Measurements from ENCODE around the gene MRAS.

MRAS gene

DNA sequence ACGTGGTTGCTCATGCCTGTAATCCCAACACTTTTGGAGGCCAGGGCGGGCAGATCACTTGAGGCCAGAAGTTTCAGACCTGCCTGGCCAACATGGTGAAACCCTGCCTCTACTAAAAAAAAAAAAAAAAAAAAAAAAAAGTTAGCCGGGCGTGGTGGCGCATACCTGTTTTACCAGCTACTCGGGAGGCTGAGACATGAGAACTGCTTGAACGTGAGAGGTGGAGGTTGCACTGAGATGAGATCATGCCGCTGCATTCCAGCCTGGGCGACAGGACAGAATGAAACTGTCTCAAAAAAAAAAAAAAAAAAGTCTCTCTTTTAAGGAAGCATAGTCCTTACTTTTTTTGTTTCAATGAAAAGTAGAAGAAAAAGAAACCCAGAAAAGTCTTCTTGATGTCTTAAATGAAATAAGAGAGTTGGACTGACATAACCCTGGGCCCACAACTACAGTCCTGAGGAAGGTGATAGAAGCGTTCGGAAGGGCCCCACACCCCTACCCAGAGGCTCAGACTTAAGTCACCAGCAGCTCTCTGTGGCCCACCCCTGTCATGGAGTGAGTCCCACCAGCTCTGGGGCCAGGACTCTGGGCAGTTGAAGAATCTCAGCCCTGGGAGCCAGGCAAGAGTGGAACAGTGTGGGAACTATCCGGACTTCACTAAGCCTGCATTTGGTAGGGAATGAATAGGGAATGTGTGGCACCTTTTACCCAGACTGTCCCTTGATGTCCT is 21.3 kb upstream of the MRAS start:
- Histone ChIP-seq H3K4me1 (ENCODE audit: control insufficient read depth, insufficient read depth, low read length, unreplicated experiment) (peaks cover 6% of the 10 kb centered on the region), H3K79me2 (ENCODE audit: control insufficient read depth, insufficient read depth, low read length, unreplicated experiment) (no peaks in the 10 kb centered on the region)

DNA sequence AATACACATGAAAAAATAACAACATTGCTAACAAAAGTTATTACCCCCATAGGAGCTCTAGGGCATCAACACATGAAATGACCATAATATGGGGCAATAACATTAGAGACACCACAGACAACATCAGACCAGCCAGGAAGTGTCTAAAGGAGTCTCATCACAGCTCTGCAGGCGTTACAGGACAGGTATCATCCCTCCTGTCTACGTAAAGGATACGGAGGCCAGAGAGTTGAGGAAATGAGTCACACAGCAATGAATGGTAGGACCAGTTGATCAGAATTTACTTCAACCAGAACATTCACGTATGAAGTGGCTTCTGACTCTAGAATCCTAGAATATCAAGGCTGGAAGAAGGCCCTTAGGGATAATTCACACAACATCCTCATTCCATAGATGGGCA is 20.5 kb upstream of the MRAS start:
- H3K27ac ChIP-seq (ENCODE audit: low read depth, low read length): no peak overlapping the region

More for the DNA sequence above, 21.3 kb upstream of the MRAS start:
- Histone ChIP-seq H2AFZ (ENCODE audit: low read length, unreplicated experiment) (no peak overlapping the region), H3K27me3 (ENCODE audit: insufficient read depth, low read length) (no peaks in the 10 kb centered on the region), H3K36me3 (ENCODE audit: insufficient read depth, low read length) (no peaks in the 10 kb centered on the region), H3K27ac (ENCODE audit: low read depth, low read length) (no peak overlapping the region), H3K4me3 (ENCODE audit: low read depth, low read length) (no peak overlapping the region)

DNA sequence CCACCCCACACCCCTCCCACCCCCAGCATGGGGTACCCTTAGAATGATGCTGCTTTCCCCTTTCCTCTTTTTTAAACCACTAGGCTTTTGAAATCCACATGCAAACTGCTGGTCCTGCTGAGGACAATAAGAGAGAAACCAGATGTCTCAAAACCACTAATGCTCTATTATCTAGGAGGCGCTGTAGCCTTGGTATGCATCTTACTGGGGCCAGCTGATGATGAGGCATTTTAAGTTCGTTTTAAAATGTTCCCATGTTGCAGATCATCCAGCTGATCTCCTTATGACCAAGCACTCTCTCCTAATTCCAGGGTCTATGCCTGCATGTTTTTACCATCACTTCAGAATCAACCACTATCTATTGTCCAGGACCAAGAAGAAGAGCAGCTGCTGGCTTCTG is 20.0 kb upstream of the MRAS start:
- no peak overlapping the region for H2AFZ ChIP-seq (ENCODE audit: low read length, unreplicated experiment)
- H3K27me3 ChIP-seq (ENCODE audit: insufficient read depth, low read length): no peaks in the 10 kb centered on the region
- H3K36me3 ChIP-seq (ENCODE audit: insufficient read depth, low read length): no peaks in the 10 kb centered on the region
- H3K79me2 ChIP-seq (ENCODE audit: control insufficient read depth, insufficient read depth, low read length, unreplicated experiment): no peaks in the 10 kb centered on the region
- no peak overlapping the region; the same call in 1 of the 2 replicates for H3K4me3 ChIP-seq (ENCODE audit: low read depth, low read length)
- H3K27ac ChIP-seq (ENCODE audit: low read depth, low read length): no peak overlapping the region
- peaks cover 6% of the 10 kb centered on the region for H3K4me1 ChIP-seq (ENCODE audit: control insufficient read depth, insufficient read depth, low read length, unreplicated experiment)

More for the DNA sequence above, 20.5 kb upstream of the MRAS start:
- no peak overlapping the region for H2AFZ ChIP-seq (ENCODE audit: low read length, unreplicated experiment)
- no peak overlapping the region for H3K4me3 ChIP-seq (ENCODE audit: low read depth, low read length)
- H3K79me2 ChIP-seq (ENCODE audit: control insufficient read depth, insufficient read depth, low read length, unreplicated experiment): no peaks in the 10 kb centered on the region
- H3K36me3 ChIP-seq (ENCODE audit: insufficient read depth, low read length): no peaks in the 10 kb centered on the region
- H3K27me3 ChIP-seq (ENCODE audit: insufficient read depth, low read length): no peaks in the 10 kb centered on the region
- peaks cover 6% of the 10 kb centered on the region for H3K4me1 ChIP-seq (ENCODE audit: control insufficient read depth, insufficient read depth, low read length, unreplicated experiment)

DNA sequence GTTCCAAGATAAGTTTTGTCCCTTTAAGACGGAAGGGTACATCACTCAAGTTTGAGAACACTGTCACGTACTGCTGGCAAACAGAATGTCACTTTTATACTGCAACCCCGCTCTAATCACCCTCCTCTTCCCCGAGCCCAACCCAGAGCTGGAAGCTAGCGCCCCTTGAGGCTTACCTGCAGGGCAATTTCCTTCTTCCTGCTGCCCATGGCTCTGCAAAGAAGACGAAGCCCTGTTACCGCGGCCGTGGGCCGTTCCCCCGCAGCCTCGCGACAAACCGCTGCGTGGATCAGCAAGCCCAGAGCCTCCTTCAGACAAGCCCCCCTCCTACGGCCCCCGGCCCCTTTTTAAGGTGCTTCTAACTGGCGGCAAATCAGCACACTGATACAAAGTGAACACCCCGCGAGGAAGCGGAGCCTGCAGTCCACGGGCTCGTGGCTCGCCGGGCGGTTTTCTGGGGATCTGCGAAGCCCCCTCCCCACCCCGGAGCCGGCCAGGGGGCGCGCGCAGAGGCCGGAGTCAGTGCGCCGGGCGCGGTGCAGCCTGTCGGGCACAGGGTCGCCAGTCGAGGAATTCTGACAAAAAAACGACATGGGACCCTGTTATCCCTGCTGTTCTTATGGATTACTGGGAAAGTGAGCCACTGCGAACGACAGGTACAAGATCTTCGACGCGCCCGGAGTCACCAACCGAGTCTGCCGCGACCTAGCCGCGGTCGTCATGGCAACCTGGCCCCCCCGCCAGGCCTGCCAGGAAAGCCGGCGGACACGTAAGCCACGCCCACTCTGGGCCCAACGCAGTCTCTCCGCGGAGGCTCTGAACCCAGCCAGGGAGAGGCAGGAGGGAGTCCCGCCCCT is 19.0 kb upstream of the MRAS start, which contains the start of gene NME9:
NME9 (minus strand) TSS at position 725 of the 857 bp plus-strand sequence; CDS start at position 209, 516 bp downstream.
- Histone ChIP-seq H2AFZ (ENCODE audit: low read length, unreplicated experiment) (peak within 1 kb of the TSS; percentile 79), H3K79me2 (ENCODE audit: control insufficient read depth, insufficient read depth, low read length, unreplicated experiment) (no peaks in the 10 kb centered on the region), H3K4me3 (ENCODE audit: low read depth, low read length) (peak within 1 kb of the TSS; percentile 82), H3K36me3 (ENCODE audit: insufficient read depth, low read length) (no peaks in the 10 kb centered on the region), H3K4me1 (ENCODE audit: control insufficient read depth, insufficient read depth, low read length, unreplicated experiment) (peaks cover 2% of the 10 kb centered on the region), H3K27me3 (ENCODE audit: insufficient read depth, low read length) (0 out of 2 replicates have a peak, but pooled peaks cover 3% of the 10 kb centered on the region), H3K27ac (ENCODE audit: low read depth, low read length) (no peak within 1 kb of the TSS)

DNA sequence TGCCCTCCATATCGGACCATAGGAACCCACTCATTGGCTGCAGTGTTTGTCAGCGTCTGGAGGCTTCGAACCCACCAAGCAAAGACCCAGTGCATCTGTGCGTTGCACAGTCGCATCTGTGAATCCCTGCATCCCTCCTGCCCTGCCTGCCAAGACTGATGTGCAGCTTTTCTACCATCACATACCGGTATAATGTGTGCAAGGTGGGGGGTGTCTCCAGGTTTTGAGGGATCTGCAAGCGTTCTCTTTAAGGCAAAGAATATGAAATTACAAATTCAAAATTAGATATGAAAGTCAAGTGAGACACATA is 18.4 kb upstream of the MRAS start:
- Histone ChIP-seq H3K4me3 (ENCODE audit: low read depth, low read length) (peak overlapping the region; percentile 82), H3K27ac (ENCODE audit: low read depth, low read length) (no peak overlapping the region), H3K36me3 (ENCODE audit: insufficient read depth, low read length) (no peaks in the 10 kb centered on the region), H3K4me1 (ENCODE audit: control insufficient read depth, insufficient read depth, low read length, unreplicated experiment) (no peaks in the 10 kb centered on the region), H3K79me2 (ENCODE audit: control insufficient read depth, insufficient read depth, low read length, unreplicated experiment) (no peaks in the 10 kb centered on the region), H3K27me3 (ENCODE audit: insufficient read depth, low read length) (peaks cover 7% of the 10 kb centered on the region; the same call in 1 of the 2 replicates), H2AFZ (ENCODE audit: low read length, unreplicated experiment) (peak overlapping the region; percentile 79)

DNA sequence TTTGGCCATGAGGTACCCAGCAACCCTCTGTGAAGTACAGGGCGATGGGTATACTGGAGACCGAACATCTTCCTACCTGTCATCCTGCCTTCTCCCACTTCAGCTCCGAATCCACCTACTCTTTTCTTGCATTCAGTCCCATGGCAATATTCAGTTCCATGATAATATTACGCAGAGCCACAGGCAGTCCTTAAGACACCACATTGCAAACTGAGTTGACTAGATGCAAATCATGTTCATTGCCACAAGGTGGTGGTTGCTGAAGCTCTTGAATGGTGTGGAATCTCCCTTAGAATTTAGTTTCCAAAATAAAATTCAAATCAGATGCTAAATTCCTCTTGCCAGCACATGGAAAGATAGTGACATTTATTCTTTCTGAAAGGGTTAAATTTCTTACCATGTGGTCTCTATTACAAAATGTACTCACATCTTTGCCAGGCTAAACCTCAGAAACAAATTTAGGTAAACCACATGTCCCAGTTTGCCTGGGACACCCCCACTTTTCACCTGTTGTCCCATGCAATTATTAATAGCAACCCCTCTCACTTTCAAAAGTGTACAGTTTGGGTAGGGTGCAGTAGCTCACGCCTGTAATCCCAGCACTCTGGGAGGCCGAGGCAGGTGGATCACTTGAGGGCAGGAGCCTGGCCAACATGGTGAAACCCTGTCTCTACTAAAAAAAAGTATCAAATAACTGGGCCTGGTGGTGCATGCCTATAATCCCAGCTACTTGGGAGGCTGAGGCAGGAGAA is 17.1 kb upstream of the MRAS start:
- Histone ChIP-seq H3K79me2 (ENCODE audit: control insufficient read depth, insufficient read depth, low read length, unreplicated experiment) (no peaks in the 10 kb centered on the region), H2AFZ (ENCODE audit: low read length, unreplicated experiment) (no peak overlapping the region), H3K36me3 (ENCODE audit: insufficient read depth, low read length) (no peaks in the 10 kb centered on the region), H3K27ac (ENCODE audit: low read depth, low read length) (no peak overlapping the region), H3K27me3 (ENCODE audit: insufficient read depth, low read length) (peaks cover 12% of the 10 kb centered on the region; the same call in 1 of the 2 replicates), H3K4me1 (ENCODE audit: control insufficient read depth, insufficient read depth, low read length, unreplicated experiment) (no peaks in the 10 kb centered on the region), H3K4me3 (ENCODE audit: low read depth, low read length) (no peak overlapping the region)

DNA sequence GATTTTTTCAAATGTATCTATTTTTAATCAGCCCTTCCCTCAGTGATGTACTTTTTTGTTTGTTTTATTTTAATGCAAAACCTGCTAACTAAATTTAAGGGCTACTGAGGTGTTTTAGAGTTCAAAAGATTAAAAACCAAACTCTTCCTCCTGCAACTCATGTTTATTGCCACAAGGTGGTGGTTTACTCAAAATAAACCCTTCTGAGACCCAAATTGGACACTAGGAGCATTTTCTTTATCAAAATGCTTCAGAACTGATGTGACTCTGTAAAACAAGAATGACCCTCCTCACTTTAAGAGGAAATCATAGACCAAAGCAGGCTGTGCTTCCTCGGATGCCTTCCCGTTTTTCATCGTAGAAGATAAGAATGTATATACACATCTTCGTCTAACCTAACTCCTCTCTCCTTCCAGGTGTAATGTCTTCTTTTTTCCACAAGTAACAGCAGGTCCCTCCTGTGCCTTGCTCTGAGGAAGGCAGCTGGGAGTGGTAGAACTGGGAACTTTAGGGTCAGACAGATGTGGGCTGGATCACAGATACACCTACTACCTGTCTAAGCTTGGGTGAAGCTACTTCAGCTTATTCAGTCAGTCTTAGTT is 15.8 kb upstream of the MRAS start:
- no peaks in the 10 kb centered on the region for H3K79me2 ChIP-seq (ENCODE audit: control insufficient read depth, insufficient read depth, low read length, unreplicated experiment)

DNA sequence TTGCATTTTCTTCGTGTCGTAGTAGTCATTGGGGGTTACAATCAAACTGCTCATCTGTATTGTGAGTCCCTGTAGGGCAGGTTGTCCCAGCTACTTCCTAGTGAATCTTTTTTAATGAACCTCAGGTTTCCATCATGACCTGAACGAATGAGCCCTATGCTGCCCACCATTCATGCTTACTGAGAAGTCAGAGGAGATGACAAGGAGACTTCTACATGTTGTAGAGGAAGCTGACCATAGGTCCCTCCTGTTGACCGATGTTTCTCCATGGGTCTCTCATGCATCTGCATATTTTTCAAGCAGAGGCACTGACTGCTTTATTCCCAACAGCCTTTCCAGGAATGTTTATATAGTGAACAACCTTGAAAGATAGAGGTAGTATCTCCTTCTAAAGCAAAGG is 13.8 kb upstream of the MRAS start:
- Histone ChIP-seq H2AFZ (ENCODE audit: low read length, unreplicated experiment) (no peak overlapping the region), H3K4me1 (ENCODE audit: control insufficient read depth, insufficient read depth, low read length, unreplicated experiment) (no peaks in the 10 kb centered on the region), H3K27me3 (ENCODE audit: insufficient read depth, low read length) (peaks cover 12% of the 10 kb centered on the region; the same call in 1 of the 2 replicates), H3K4me3 (ENCODE audit: low read depth, low read length) (no peak overlapping the region), H3K79me2 (ENCODE audit: control insufficient read depth, insufficient read depth, low read length, unreplicated experiment) (no peaks in the 10 kb centered on the region), H3K36me3 (ENCODE audit: insufficient read depth, low read length) (no peaks in the 10 kb centered on the region), H3K27ac (ENCODE audit: low read depth, low read length) (no peak overlapping the region)

More for the DNA sequence above, 15.8 kb upstream of the MRAS start:
- Histone ChIP-seq H2AFZ (ENCODE audit: low read length, unreplicated experiment) (no peak overlapping the region), H3K4me3 (ENCODE audit: low read depth, low read length) (no peak overlapping the region), H3K4me1 (ENCODE audit: control insufficient read depth, insufficient read depth, low read length, unreplicated experiment) (no peaks in the 10 kb centered on the region), H3K27me3 (ENCODE audit: insufficient read depth, low read length) (peaks cover 12% of the 10 kb centered on the region; the same call in 1 of the 2 replicates), H3K27ac (ENCODE audit: low read depth, low read length) (no peak overlapping the region), H3K36me3 (ENCODE audit: insufficient read depth, low read length) (no peaks in the 10 kb centered on the region)

DNA sequence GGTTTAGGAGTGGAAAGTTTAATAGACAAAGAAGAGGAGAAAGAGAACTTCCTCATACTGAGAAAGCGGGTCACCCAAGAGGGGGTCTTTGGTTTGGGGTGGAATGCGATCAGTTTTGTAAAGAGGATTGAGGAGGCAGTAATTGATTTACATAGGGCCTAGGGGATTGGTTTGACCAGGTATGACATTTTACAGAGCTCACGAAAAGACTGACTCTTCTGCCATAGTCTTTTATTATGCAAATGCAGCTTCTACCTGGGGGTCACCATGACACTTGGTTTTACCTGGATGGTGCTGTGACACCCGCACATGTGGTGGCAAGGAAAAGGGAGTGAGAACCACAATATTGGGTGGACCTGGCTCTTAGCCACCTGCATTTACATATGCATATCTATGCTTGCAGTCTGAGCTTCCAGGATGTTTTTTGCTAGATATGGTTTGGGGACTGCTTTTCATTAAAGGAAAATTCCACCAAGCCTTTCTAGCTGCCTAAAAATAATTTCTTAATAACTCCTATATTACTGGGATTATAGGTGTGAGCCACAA is 11.9 kb upstream of the MRAS start:
- H3K4me3 ChIP-seq (ENCODE audit: low read depth, low read length): no peak overlapping the region
- H3K4me1 ChIP-seq (ENCODE audit: control insufficient read depth, insufficient read depth, low read length, unreplicated experiment): no peaks in the 10 kb centered on the region
- H3K27me3 ChIP-seq (ENCODE audit: insufficient read depth, low read length): peaks cover 12% of the 10 kb centered on the region; the same call in 1 of the 2 replicates
- no peak overlapping the region for H3K27ac ChIP-seq (ENCODE audit: low read depth, low read length)
- H2AFZ ChIP-seq (ENCODE audit: low read length, unreplicated experiment): no peak overlapping the region
- no peaks in the 10 kb centered on the region for H3K79me2 ChIP-seq (ENCODE audit: control insufficient read depth, insufficient read depth, low read length, unreplicated experiment)
- no peaks in the 10 kb centered on the region for H3K36me3 ChIP-seq (ENCODE audit: insufficient read depth, low read length)

DNA sequence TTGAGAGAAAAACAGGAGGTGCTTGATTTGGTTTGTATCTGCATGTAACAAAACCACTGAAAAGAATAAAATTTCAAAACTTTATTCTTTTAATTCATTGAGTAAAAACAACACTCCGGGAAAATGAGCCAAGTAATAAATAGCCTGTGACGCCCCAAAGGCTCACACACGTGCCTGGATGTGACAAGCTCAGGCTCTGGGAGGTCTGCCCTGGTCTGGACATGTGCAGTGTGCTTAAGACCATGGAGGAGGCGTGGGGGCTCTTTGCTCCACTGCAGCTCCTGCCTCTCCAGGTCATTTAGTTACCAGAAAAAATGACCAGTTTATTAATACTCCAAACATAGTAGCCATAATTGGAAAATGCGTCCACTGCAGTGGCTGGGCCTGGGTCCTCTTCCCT is 10.1 kb upstream of the MRAS start:
- H3K79me2 ChIP-seq (ENCODE audit: control insufficient read depth, insufficient read depth, low read length, unreplicated experiment): no peaks in the 10 kb centered on the region
- no peak overlapping the region for H2AFZ ChIP-seq (ENCODE audit: low read length, unreplicated experiment)
- H3K4me1 ChIP-seq (ENCODE audit: control insufficient read depth, insufficient read depth, low read length, unreplicated experiment): no peaks in the 10 kb centered on the region

More for the DNA sequence above, 10.1 kb upstream of the MRAS start:
- Histone ChIP-seq H3K27ac (ENCODE audit: low read depth, low read length) (no peak overlapping the region), H3K36me3 (ENCODE audit: insufficient read depth, low read length) (no peaks in the 10 kb centered on the region), H3K27me3 (ENCODE audit: insufficient read depth, low read length) (peaks cover 12% of the 10 kb centered on the region; the same call in 1 of the 2 replicates), H3K4me3 (ENCODE audit: low read depth, low read length) (no peak overlapping the region)

All from ACC112 (cell line).